Measurements from ENCODE around the gene TAS2R19.

Gene TAS2R19

DNA sequence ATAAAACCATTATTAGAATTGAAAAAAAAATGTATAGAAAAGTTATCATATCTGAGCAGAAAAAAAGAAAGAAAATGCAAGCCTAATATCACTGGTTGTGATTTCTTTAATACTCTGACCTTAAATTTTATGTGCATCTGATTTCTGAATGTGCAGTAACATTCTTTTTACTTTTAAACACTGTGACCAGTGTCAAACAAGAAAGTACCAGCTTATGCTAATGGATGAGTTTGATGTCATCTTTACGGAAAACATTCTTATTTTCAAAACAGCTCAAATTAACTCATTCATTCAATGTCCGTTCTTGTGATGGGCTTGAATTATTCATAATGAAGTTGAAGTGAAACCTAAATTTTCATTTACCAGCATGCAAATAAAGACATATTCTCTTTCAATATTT is 35.6 kb downstream of the TAS2R19 start, which contains the start of gene TAS2R50:
Gene TAS2R50, minus strand, starts transcription at position 101 of the 400 bp plus-strand sequence. Its CDS starts 52 bp downstream, at position 49.
- DNase-seq, result no peak

DNA sequence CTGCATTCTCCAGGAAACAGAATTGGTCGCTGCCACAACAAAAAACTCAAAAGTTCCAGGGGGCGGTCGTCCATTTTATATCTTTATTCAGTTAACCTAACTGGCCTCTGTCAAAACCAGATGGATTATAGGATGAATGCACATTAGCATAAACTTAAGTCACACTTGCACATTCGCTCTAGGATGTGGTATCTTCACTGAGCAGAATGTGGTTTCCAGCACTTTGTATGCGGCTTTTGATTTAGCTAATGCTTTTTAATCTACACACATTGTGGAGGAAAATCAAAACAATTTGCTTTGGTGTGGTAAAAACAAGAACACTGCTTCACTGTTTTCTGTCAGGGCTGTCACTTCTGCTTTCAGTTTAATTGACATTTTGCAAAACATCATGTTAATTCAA is 40.2 kb downstream of the TAS2R19 start:
- DNase-seq, result no peak

DNA sequence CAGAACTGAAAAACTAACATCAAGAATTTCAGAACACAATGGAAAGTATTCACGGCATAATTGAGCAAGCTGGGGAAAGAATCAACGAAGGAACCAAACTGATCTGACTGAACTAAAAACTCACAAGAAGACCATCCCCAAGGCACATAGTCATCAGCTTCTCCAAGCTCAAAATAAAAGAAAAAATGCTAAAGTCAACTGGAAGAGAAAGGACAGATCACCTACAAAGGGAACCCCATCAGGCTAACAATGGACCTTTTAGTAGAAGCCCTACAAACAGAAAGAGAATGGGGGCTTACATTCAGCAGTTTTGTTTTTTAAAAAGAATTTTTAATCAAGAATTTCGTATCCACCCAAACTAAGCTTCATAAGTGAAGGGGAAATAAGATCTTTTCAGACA is 47.5 kb downstream of the TAS2R19 start:
- no peak for DNase-seq

All from activated CD4-positive, alpha-beta T cell treated with anti-CD3 and anti-CD28 coated beads, Interleukin-2, amount 50 U/mL, for 4 hours (primary cell).